BLaER1 treated with 17β-estradiol and CSF1 and Interleukin-3, amounts not matched to agents 10 nM and 100 nM (cell line): Measurements from ENCODE around the gene ZNF222.
A peak's percentile ranks its signal among the peaks of the same experiment; 100 is the strongest.

ENCODE experiments used
- H3K27ac ChIP-seq, 11 experiments: shearing (Covaris generic); formaldehyde crosslinking; 2 replicates each; pipeline ENCODE4 v1.8.1; 2022
- H3K27me3 ChIP-seq, 11 experiments: shearing (Covaris generic); formaldehyde crosslinking; 2 replicates each; pipeline ENCODE4 v1.8.1; 2022
- H3K36me3 ChIP-seq, 11 experiments: shearing (Covaris generic); formaldehyde crosslinking; 2 replicates each; pipeline ENCODE4 v1.8.1; 2022
- H3K4me1 ChIP-seq, 10 experiments: shearing (Covaris generic); formaldehyde crosslinking; 2 replicates each; pipeline ENCODE4 v1.8.1; 2022
- H3K4me2 ChIP-seq, 11 experiments: shearing (Covaris generic); formaldehyde crosslinking; 2 replicates each; pipeline ENCODE4 v1.8.1; 2022
- H3K4me3 ChIP-seq, 10 experiments: shearing (Covaris generic); formaldehyde crosslinking; 2 replicates each; pipeline ENCODE4 v1.8.1; 2022
- H3K9ac ChIP-seq, 11 experiments: shearing (Covaris generic); formaldehyde crosslinking; 2 replicates each; pipeline ENCODE4 v1.8.1; 2022
- H3K9me3 ChIP-seq, 11 experiments: shearing (Covaris generic); formaldehyde crosslinking; replicated peaks in 1 of 11; 2 replicates each; pipeline ENCODE4 v1.8.1; 2022
- H4K20me1 ChIP-seq, 11 experiments: shearing (Covaris generic); formaldehyde crosslinking; 2 replicates each; pipeline ENCODE4 v1.8.1; 2022
- Cebpa-rat ChIP-seq, 11 experiments: shearing (Covaris generic); IDR thresholded peaks; 2 replicates each; pipeline ENCODE4 v1.8.1; 2022

ZNF222 gene

GRCh38 chr19:44002566-44003460, 22.4 kb upstream of the ZNF222 start, which contains the start of gene ZNF230:
Gene ZNF230, plus strand, starts transcription at chr19:44002957. Its CDS starts 4,122 bp downstream, at chr19:44007079.
- Histone ChIP-seq H3K9me3 (peaks cover 31 to 46% (median 32%) of the 10 kb centered on the region in 11 experiments), H3K36me3 (peaks cover 21 to 34% (median 27%) of the 10 kb centered on the region in 11 experiments), H3K4me1 (peaks cover 14 to 28% (median 17%) of the 10 kb centered on the region in 10 experiments), H3K4me3 (peak within 1 kb of the TSS; percentile 75 to 99 (median 88)), H4K20me1 (no peaks in the 10 kb centered on the region), H3K9ac (peak within 1 kb of the TSS; percentile 78 to 90 (median 82)), H3K4me2 (peak within 1 kb of the TSS; percentile 75 to 96 (median 89)), H3K27ac (peak within 1 kb of the TSS; percentile 66 to 93 (median 80)), H3K27me3 (no peaks in the 10 kb centered on the region; a peak in 1 of 22 replicates)
- peak in 2 of 11 experiments; percentile 53 to 54; a peak in 4 of 22 replicates for TF ChIP-seq Cebpa-rat (IDR thresholded peaks at IDR 0.05)

- Histone ChIP-seq H4K20me1 (no peaks in the 10 kb centered on the region), H3K27ac (peak overlapping the region; percentile 36 to 93 (median 80); a peak in 21 of 22 replicates), H3K9me3 (peaks cover 38 to 53% (median 40%) of the 10 kb centered on the region in 11 experiments), H3K4me3 (peak overlapping the region; percentile 75 to 99 (median 88)), H3K36me3 (peaks cover 28 to 39% (median 33%) of the 10 kb centered on the region in 11 experiments), H3K4me2 (peak overlapping the region; percentile 75 to 93 (median 87)), H3K4me1 (peaks cover 14 to 28% (median 17%) of the 10 kb centered on the region in 10 experiments), H3K27me3 (no peaks in the 10 kb centered on the region; a peak in 1 of 22 replicates), H3K9ac (peak overlapping the region; percentile 78 to 90 (median 82))
- TF ChIP-seq Cebpa-rat (IDR thresholded peaks at IDR 0.05): peak in 7 of 11 experiments; percentile 16 to 77 (median 39); a peak in 8 of 22 replicates
Measured at GRCh38 chr19:44003461-44004009, 21.6 kb upstream of the ZNF222 start.

GRCh38 chr19:44005973-44006372, 19.2 kb upstream of the ZNF222 start:
- Histone ChIP-seq H3K9me3 (peaks cover 59 to 75% (median 64%) of the 10 kb centered on the region in 11 experiments), H3K27me3 (peaks cover 0 to 4% (median 0%) of the 10 kb centered on the region in 11 experiments; a peak in 1 of 22 replicates), H3K4me3 (peak overlapping the region in 2 of 10 experiments; percentile 13 to 23; a peak in 3 of 20 replicates), H4K20me1 (no peaks in the 10 kb centered on the region), H3K4me2 (peak overlapping the region in 6 of 11 experiments; percentile 4 to 50 (median 28); a peak in 6 of 22 replicates), H3K9ac (no peak overlapping the region), H3K36me3 (peaks cover 53 to 63% (median 58%) of the 10 kb centered on the region in 11 experiments), H3K27ac (peak overlapping the region in 6 of 11 experiments; percentile 27 to 55 (median 48); a peak in 10 of 22 replicates), H3K4me1 (peaks cover 14 to 28% (median 17%) of the 10 kb centered on the region in 10 experiments)
- TF ChIP-seq Cebpa-rat (IDR thresholded peaks at IDR 0.05): peak in 2 of 11 experiments; percentile 64 to 66; a peak in 4 of 22 replicates

GRCh38 chr19:44007473-44007872, 17.7 kb upstream of the ZNF222 start:
- H3K4me1 ChIP-seq: peaks cover 7 to 22% (median 10%) of the 10 kb centered on the region in 10 experiments; a peak in 19 of 20 replicates
- H3K36me3 ChIP-seq: peaks cover 68 to 78% (median 73%) of the 10 kb centered on the region in 11 experiments
- no peak overlapping the region for H3K27ac ChIP-seq
- TF ChIP-seq Cebpa-rat (IDR thresholded peaks at IDR 0.05): peak in 4 of 11 experiments; percentile 37 to 71 (median 50); a peak in 6 of 22 replicates
- no peak overlapping the region for H3K9ac ChIP-seq
- H3K4me2 ChIP-seq: no peak overlapping the region
- peaks cover 74 to 82% (median 79%) of the 10 kb centered on the region in 11 experiments for H3K9me3 ChIP-seq
- H3K27me3 ChIP-seq: peaks cover 0 to 4% (median 0%) of the 10 kb centered on the region in 11 experiments; a peak in 1 of 22 replicates
- no peaks in the 10 kb centered on the region for H4K20me1 ChIP-seq
- peak overlapping the region in 6 of 10 experiments; percentile 4 to 41 (median 12); a peak in 4 of 20 replicates for H3K4me3 ChIP-seq

GRCh38 chr19:44010468-44010867, 14.7 kb upstream of the ZNF222 start:
- Histone ChIP-seq H3K27me3 (peaks cover 0 to 4% (median 0%) of the 10 kb centered on the region in 11 experiments; a peak in 1 of 22 replicates), H4K20me1 (no peaks in the 10 kb centered on the region), H3K4me3 (peak overlapping the region; percentile 8 to 51 (median 32); a peak in 15 of 20 replicates), H3K9me3 (peaks cover 100% of the 10 kb centered on the region in 11 experiments), H3K36me3 (peaks cover 77 to 94% (median 83%) of the 10 kb centered on the region in 11 experiments), H3K4me1 (peaks cover 0 to 9% (median 3%) of the 10 kb centered on the region in 10 experiments; a peak in 9 of 20 replicates), H3K4me2 (no peak overlapping the region), H3K9ac (no peak overlapping the region), H3K27ac (no peak overlapping the region)
- TF ChIP-seq Cebpa-rat (IDR thresholded peaks at IDR 0.05): no peak

- Histone ChIP-seq H3K4me1 (peaks cover 0 to 3% (median 0%) of the 10 kb centered on the region in 10 experiments; a peak in 1 of 20 replicates), H3K4me3 (no peak overlapping the region), H3K9ac (no peak overlapping the region), H3K27ac (no peak overlapping the region), H3K9me3 (peaks cover 37 to 78% (median 60%) of the 10 kb centered on the region in 11 experiments), H3K4me2 (no peak overlapping the region), H3K27me3 (no peaks in the 10 kb centered on the region), H4K20me1 (no peaks in the 10 kb centered on the region), H3K36me3 (peaks cover 0 to 4% (median 0%) of the 10 kb centered on the region in 11 experiments; a peak in 2 of 22 replicates)
- no peak for TF ChIP-seq Cebpa-rat (IDR thresholded peaks at IDR 0.05)
Measured at GRCh38 chr19:44019498-44019897, 5.7 kb upstream of the ZNF222 start.

GRCh38 chr19:44021221-44021620, 4.0 kb upstream of the ZNF222 start:
- Histone ChIP-seq H3K4me1 (peaks cover 0 to 15% (median 7%) of the 10 kb centered on the region in 10 experiments; a peak in 8 of 20 replicates), H4K20me1 (no peaks in the 10 kb centered on the region), H3K4me3 (no peak overlapping the region), H3K36me3 (0 out of 22 replicates have a peak, but pooled peaks cover 0 to under 1% (median 0%) of the 10 kb centered on the region in 11 experiments), H3K4me2 (no peak overlapping the region), H3K27ac (no peak overlapping the region), H3K9ac (no peak overlapping the region), H3K9me3 (peaks cover 37 to 78% (median 55%) of the 10 kb centered on the region in 11 experiments), H3K27me3 (peaks cover 0 to 12% (median 0%) of the 10 kb centered on the region in 11 experiments; a peak in 2 of 22 replicates)
- no peak for TF ChIP-seq Cebpa-rat (IDR thresholded peaks at IDR 0.05)

- Histone ChIP-seq H3K36me3 (peaks cover 23 to 37% (median 32%) of the 10 kb centered on the region in 11 experiments), H3K4me2 (peak overlapping the region; percentile 64 to 87 (median 79)), H3K27ac (peak overlapping the region in 8 of 11 experiments; percentile 55 to 76 (median 74); a peak in 11 of 22 replicates), H3K4me1 (peaks cover 0 to 15% (median 7%) of the 10 kb centered on the region in 10 experiments; a peak in 8 of 20 replicates), H3K27me3 (peaks cover 0 to 12% (median 0%) of the 10 kb centered on the region in 11 experiments; a peak in 2 of 22 replicates), H3K9me3 (peaks cover 56 to 78% (median 68%) of the 10 kb centered on the region in 11 experiments), H4K20me1 (no peaks in the 10 kb centered on the region), H3K9ac (peak overlapping the region; percentile 54 to 81 (median 79); a peak in 16 of 22 replicates), H3K4me3 (peak overlapping the region; percentile 66 to 80 (median 72))
- TF ChIP-seq Cebpa-rat (IDR thresholded peaks at IDR 0.05): no peak
Measured at GRCh38 chr19:44024900-44025216, 321 bp upstream of the ZNF222 start.
